A673 (cell line): ENCODE measurements around the gene PIEZO1.

ENCODE experiments used
- EZH2 ChIP-seq: fragments of 200-600 bp; sonication (generic); IDR thresholded peaks from 2 replicates; pipeline ENCODE4 v1.6.1; 2017; ENCODE audit warnings: borderline replicate concordance, low read depth, mild to moderate bottlenecking, mixed read lengths, antibody characterized with exemption, low read length; ENCODE audit not compliant: poor library complexity, severe bottlenecking
- TF ChIP-seq, protein P1 (sequence below): fragments of 300-800, 200-600 bp; sonication (generic); conservative IDR thresholded peaks from 2 replicates; pipeline ENCODE4 v1.5.1; 2017; ENCODE audit warnings: low read depth, mild to moderate bottlenecking, antibody characterized with exemption, low read length, moderate library complexity, mixed read lengths

- TF ChIP-seq, protein P1, sequence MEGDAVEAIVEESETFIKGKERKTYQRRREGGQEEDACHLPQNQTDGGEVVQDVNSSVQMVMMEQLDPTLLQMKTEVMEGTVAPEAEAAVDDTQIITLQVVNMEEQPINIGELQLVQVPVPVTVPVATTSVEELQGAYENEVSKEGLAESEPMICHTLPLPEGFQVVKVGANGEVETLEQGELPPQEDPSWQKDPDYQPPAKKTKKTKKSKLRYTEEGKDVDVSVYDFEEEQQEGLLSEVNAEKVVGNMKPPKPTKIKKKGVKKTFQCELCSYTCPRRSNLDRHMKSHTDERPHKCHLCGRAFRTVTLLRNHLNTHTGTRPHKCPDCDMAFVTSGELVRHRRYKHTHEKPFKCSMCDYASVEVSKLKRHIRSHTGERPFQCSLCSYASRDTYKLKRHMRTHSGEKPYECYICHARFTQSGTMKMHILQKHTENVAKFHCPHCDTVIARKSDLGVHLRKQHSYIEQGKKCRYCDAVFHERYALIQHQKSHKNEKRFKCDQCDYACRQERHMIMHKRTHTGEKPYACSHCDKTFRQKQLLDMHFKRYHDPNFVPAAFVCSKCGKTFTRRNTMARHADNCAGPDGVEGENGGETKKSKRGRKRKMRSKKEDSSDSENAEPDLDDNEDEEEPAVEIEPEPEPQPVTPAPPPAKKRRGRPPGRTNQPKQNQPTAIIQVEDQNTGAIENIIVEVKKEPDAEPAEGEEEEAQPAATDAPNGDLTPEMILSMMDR = no peak
- no peak for TF ChIP-seq EZH2
Observed at GRCh38 chr16:88722784-88723506, 62.1 kb downstream of the PIEZO1 start.
